Glomerular visceral epithelial cell (primary cell): ENCODE measurements around the gene GGT5.
"Not testable (repeated sequence)": the region's sequence is repeated elsewhere in the genome, so short reads cannot be mapped to it uniquely, and the experiment has no call there.

ENCODE experiments used
- DNase-seq: peaks from one replicate; pipeline ENCODE4 v3.0.0-alpha.2; 2016; ENCODE audit errors: extremely low spot score

GGT5 gene

DNA sequence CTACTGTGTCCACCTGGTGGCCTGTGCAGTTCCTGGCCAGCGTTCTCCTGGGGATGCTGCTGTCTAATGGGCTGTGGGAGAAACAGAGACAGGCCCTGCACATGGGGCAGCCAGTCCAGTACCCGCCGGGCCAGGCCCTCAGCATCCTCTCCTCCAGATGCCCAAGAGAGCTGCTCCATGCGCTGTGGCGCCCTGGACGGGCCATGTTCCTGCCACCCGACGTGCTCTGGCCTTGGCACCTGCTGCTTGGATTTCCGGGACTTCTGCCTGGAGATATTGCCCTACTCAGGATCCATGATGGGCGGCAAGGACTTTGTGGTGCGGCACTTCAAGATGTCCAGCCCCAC, 62.0 kb downstream of the GGT5 start:
- not testable (repeated sequence) for DNase-seq

DNA sequence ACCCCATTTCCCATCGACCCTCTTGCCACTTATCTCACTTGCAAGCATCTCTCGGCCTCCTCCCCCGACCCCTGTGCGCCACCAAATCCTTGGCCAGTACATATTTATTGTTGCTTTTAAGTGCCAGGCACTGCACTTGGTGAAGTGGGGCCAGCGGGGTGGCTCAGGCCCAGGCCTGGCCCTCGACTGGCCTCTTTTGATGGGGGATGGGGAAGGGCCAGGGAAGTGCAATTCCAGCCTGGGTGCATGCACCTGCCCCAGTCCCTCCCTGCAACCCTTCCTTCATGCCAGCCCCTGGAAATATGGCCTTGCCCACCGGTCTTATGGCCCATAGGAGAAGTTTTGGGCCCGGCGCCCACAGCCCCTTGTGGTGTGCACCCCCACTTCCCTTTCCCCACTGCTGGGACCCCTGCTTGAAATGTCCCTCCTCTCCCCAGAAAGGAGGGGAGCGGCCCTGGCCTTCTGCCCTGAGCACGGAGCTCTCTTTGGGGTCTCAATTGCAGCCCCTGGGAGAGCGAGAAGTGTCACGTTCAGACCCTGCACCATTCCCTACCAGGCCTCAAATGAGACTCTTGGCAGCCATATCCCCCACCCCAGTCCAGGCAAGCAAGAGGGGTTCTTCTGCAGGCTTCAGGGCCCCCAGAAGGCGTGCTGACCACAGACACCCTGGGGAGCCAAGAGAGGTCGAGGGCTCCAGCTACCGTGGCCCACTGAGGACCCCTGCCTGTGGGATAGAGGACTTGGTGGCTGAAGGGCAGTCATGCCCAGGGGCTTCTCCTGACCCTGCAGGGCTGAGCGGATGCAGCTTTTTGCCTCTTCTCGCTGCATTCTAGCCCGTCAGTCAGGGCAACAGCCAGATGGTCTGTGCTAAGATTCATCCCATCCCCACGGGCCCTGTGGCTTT, 62.6 kb downstream of the GGT5 start:
- DNase-seq: no peak

DNA sequence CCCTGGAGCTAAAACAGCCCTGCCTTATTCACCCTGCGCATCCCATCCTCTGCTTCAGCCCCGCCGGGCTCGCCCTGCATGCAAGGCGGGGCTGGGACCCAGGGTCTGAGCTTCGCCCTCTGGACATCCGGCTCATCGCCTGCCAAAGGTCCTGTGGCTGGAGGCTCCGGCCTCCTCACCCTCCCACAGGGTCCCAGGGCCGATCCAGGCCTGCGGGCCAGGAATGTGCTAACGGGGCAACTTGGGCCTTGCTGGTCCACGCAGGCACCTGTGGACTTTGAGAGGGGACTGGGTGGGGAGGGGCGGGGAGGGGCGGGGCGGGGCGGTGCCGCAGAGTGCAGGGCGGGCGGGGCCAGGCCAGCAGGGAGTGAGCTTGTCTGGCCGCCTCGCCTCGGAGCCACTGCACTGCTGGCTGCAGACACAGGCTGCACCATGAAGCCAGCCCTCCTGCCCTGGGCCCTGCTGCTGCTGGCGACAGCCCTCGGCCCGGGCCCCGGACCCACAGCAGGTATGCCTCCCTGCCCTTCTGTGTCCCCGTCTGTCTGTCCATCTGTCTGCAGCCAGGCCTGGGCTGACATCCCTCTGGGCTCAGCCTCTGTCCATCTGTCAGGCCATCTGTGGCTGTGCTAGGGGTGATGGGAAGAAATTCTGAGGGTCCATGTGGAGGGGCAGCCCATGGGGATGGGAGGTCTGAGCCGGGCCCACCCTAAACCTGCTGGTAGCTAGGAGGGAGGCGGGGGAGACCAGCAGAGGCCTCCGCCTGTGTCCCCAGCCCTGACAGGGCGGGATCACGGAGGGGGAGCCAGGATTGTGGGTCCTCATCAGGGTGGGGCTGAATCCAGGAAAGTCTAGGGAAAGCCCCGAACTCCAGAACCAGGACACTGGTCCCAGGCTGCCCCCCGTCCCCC, 63.5 kb downstream of the GGT5 start, which contains the start of gene SUSD2:
Gene SUSD2, plus strand, starts transcription at position 400 of the 908 bp plus-strand sequence. Its CDS starts 33 bp downstream, at position 433.
- DNase-seq: no peak

DNA sequence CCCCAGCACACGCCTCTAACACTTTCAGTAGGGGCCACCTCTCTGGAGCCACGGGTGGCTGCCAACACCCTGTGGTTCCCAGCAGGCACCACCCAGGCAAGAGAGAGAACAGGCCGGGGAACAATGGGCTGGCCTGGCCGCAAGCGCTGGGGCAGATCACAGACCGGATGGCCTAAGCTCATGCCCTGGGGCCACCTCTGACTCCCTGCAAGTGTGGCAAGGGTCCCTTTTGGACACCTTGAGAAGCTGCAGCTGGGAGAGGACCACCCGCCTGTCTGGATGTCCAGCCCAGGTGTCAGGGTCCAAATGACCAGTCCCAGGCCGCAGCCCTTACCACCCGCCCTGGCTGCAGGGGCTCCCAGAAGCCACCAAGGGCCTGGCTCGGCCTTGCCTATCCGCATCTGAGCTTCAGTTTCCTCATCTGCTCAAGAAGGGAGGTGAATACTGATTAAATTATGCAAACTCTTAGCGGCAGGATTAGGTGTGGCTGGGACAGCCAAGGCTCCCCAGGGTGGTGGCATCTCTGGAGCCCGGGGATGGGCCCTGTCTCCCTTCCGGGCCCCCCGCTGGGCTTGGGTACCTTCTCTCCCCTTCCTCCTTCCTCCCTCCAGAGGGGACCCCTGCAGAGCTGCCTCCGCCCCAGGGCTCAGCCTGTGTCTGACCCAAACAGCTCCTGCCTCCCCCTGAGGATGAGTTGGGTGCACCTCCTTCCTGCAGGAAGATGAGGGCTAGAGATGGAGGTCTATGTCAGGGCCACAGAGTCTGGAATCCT, 64.4 kb downstream of the GGT5 start:
- no peak for DNase-seq

DNA sequence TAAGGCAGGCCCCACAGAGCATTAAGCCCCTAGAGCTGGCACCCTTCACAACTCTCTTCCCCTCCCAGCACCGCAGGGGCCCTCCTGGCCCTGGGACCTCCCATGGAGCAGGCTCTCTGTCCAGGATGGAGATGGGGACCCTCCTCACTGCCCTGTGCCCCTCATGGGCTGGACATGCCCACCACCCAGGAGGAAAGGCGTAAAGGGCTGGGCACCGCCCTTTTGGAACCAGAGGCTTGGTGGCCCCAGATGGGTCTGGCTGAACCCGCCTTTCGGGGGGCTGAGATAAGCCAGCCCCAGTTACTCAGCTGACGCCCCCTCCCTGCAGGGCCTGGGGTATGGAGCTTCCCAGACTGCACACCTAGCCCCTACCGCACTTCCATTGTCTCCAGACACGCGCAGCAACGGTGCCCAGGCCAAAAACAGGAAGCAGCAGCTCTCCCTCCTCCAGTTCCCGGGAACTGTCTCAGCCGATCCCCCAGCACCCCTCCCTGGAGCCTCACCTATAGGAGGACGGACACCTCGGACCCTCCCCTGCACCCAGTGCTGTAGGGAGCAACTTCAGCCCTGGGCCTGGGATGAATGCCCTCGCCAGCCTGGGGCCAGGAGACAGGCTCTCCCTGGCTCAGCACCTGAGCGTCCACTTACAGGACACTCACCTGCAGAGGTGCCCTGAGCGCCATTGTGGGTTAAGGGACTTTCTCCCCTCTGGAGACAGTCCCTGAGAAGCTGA, 65.2 kb downstream of the GGT5 start:
- no peak for DNase-seq

DNA sequence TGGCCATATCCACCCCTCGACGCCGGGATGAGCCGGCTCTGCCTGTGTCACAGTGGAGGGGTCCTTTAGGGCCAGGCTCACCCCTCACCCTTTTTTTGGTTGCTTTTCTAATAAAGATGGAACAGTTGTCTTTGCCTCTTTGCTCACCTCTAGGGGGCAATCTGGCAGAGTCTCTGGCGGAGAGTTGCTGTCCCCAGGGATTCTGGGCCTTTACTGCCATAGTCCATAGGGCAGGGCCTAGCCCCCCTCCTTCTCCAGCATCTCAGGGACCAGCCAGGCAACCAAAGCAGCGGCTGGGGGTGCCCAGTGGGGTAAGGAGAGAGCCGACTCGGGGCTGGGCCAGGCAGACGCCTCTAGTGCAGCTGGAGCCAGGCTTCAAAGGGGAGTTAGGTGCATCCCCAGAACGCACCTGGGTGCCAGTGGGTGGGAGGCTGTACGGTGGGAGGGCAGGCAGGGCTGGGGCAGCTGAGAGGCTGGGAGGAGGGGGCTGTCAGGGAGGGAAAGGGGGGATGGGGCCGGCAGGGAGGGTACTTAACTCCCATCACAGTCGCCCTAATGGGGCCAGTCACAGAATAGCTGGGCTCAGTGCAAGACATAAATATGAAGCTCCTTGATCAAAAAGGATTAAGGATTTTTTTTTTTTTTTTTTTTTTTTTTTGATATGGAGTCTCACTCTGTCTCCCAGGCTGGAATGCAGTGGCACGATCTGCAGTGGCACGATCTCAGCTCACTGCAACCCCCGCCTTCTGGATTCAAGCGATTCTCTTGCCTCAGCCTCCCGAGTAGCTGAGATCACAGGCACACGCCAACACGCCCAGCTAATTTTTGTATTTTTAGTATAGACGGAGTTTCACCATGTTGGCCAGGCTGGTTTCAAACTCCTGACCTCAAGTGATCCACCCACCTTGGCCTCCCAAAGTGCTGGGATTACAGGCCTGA, 66.1 kb downstream of the GGT5 start:
- no peak for DNase-seq

DNA sequence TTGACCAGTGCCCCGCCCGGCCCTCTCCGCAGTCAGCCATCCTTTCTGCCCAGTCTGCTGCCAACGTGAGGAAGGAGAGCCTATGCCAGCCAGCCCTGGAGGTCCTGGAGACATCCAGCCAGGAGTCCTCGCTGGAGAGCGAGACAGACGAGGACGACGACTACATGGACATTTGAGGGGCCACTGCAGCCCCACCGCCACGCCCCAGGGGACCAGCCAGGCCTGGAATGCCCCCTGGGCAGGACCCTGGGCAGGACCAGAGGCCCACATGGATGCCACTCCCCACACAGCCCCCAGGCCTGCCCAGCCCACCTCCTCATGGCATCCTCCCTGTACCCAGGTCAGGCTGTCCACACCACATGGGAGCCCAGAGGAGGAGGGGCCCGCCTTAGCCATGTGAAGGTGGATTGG, 66.9 kb downstream of the GGT5 start:
- DNase-seq: no peak

DNA sequence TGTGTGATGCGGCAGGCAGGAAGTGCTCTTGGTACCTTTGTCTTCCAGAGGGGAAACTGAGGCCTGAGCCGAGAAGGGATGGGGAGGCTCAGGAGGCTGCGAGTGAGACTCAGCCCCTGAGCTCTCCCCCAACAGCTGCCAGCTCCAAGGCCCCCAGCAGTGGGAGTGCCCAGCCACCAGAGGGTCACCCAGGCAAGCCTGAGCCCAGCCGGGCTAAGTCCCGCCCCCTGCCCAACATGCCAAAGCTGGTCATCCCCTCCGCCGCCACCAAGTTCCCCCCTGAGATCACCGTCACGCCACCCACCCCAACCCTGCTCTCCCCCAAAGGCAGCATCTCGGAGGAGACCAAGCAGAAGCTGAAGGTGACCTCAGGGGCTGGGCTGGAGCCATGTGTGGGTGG, 67.4 kb downstream of the GGT5 start:
- no peak for DNase-seq

DNA sequence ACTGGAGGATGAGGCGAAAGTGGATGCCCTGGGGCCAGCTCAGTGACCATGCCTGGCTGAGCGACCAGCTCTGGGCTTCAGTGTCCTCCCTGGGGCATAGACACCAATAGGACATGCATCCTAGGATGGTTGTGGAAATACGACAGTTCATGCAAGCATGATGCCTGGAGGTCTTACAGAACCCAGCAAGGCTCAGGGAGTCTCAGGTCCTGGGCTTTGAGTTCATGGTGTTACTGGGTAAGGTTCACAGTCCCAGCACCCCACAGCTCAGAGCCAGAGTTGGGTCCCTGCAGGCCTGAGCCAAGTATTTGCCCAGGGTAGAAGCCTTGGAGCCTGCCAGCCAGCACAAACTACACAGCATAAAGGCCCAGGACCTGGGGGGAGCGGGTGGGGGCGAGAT, 67.8 kb downstream of the GGT5 start:
- no peak for DNase-seq

DNA sequence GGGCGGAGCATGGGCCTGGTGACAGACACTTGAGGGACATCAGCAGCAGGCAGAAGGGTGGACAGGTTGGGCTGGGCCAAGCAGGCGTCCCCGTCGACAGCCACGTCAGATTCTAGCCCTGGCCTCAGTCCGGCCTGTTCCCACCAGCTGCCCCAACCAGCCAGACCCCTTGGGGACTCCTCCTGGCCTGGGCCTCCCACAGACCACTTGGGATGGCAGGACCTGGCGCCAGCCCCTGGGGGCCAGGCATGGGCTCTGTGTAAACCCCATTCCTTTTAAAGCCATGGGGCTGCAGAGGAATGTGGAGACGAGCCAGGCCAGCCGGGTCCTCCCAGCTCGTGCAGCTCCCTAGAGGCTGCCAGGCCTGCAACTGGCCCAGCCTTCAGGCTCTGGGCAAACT, 68.3 kb downstream of the GGT5 start:
- DNase-seq: no peak

DNA sequence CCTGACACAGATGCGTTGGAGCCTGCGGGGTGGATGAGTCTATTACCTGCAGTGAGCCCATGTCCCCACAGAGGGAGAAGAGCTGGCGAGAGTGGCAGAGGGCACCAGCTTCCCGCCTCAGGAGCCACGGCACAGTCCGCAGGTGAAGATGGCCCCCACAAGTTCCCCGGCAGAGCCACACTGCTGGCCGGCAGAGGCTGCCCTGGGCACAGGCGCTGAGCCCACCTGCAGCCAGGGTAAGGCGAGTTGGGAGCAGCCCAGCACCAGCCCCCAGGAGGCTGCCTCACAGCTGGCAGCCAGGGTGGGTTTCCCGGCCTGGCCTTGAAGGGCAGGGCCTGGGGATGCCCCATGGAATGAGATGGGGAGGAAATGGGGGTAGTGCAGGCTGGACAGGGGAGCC, 68.8 kb downstream of the GGT5 start:
- DNase-seq: no peak

DNA sequence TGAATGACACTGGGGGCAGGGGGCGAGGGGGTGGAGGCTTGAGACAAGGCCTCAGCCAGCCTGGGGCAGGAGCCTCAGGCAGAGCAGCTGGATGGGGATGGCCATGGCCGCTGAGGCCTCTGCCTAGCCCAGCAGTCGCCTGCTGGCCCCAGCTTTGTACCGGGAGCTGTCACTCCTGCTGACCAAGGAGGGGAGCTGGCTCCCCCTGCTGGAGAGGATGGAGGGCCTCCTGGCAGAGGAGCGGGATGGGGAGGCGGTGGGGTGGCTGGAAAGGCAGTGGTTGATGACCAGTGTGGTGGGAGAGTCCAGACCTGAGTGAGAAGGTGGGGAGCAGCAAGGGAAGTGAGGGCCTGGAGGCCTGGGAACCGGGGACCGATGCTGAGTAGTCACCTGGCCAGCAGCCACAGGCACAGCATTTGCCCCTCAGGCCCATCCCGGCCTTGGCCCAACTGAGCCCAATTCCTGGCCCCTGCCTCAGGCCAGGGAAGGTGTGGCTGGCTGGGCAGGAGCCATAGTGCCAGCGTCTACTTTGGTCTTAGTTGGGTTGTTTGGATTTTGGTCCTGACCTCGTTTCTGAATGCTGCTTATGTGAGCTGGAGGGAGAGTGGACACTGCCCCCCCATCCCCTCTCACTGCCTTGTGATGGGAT, 69.6 kb downstream of the GGT5 start:
- DNase-seq: peak; percentile 70

DNA sequence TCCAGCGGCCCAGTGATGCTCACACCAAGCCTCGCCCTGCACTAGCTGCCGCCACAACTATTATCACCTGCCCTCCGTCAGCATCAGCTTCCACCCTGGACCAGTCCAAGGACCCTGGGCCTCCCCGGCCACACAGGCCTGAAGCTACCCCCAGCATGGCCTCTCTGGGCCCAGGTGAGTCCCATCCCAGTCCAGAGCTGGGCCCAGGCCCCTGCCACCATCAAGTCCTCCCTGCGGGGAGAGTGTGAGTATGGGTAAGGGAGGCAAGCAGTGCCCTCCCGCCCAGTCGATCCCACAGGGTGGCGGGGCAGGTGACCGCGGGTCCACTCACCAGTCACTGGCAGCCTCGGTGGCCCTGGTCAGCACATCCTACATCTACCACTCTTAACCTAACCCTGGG, 73.1 kb downstream of the GGT5 start:
- DNase-seq: no peak

DNA sequence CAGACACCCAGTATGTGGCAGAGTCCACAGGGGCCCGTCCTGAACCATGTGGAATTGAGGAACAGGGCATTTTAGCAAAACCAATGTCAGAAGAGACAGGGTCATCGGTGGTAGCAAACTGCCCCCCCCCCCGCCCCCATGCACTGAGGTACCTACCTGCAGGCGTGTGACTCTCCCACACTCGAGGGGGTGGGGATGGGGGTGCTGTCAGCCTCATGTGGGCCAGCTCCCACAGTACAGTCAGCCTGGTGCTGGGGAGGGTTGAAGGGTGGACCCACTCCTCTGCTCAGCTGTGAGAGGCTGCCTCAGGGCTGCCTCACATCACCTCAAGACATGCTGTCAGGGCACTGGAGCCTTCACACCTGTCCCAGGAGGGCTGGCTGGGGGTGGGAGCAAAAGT, 74.2 kb downstream of the GGT5 start:
- DNase-seq: no peak

DNA sequence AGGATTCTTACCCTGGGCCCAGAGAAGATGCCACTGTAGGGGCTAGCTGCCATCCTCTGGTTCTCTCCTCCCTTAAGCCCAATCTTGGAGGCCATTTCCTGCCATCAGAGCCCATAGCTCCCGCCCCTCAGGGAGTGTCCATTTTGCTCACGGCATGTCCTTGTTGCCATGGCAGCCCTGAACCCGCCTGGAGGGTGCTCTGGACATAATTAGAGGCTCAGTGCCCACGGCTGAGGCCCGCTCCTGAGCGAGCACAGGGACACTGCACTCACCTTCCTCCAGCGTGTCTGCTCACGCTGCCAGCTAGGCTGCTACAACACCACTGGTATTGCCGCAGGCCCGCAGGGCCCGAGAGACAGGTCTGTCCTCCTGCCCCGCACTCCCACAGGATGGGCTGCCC, 74.7 kb downstream of the GGT5 start:
- no peak for DNase-seq
